Stimulated activated CD4-positive, alpha-beta T cell treated with anti-CD3 and anti-CD28 coated beads, Interleukin-15, amount 100 ng/mL, for 48 hours (primary cell): Measurements from ENCODE around the gene RBM10.

Experiments
- DNase-seq, 2 donors: peaks; one replicate each; pipeline ENCODE4 v3.0.0-alpha.2; 2020; ENCODE audit warnings: low read depth in 2 of 2

Gene RBM10

DNA sequence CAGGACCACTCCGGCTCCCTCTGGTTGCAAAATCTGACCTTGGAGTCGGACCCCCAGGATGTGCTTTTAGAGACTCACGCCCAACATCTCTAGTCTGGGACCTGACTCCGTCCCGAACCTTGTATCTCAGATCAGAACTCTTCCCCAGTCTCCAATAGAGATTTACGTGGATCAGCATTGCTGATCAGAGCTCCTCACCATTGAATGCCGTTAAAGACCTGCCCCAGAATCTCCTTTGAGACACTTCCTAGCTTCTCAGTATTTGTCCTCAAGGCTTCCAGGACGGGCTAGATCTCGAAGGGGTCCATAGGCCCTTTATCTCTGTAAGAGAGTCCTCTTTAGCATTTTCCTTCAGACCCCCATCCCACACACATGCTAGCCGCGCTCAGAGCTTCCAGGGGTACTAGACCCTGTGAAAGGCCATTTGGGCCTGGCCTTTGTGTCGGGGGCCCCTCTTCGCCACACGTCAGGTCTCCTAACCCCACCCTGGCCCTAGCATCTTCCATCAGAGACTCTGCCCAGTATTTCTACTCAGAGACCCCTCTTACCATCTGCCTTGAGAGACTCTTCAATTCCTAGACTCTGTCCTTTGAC, 49.3 kb downstream of the RBM10 start:
- DNase-seq, result no peak

GRCh38 chrX:47196098-47196497, 51.1 kb downstream of the RBM10 start:
- DNase-seq, result no peak

DNA sequence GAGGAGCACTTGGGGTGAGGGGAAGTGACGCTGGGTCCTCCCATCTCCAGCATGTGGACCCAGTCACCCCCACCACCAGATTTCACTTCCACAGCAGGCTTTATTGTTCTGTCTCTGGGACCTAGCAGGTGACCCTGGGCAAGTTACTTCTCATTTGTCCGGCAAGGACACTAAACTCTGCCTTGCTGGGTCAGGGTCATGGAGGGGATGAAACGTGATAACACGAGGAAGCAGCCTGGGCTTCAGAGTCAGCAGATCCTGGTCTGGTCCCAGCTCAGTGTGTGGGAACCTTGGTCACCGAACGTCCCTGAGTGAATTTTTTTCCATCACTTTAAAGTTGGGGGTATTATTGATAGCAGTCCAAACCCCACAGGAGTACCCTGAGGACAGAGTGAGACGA, 52.5 kb downstream of the RBM10 start:
- no peak for DNase-seq

DNA sequence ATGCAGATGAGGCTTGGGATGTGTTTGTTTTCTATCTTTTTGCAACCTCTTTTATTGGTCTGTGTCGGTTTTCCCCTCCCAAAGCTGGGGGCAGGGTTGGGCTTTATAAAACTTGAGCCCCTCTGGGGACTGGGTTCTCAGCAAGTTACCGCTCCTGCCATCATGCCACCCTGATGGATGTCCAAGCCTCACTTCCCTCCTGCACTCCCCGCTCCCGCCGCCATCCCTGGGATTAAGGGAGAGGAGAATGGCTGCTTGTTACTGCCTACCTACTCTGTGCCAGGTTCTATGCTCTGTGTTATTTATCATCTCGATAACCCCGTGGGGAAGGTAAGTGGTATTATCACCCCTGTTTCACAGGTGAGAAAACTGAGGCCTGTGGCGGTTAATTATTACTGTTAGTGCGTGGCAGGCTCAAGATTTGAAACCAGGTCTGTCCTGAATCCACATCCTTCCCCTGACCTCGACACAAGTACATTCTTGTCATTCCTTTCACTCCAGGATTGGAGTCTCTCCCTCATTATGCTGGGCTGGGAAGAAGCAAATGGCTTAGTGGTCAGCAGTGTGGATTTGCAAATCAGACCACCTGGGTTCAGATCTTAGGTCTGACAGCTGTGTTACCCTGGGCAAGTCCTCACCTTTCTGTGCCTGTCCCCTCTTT, 53.1 kb downstream of the RBM10 start:
- DNase-seq, result no peak

DNA sequence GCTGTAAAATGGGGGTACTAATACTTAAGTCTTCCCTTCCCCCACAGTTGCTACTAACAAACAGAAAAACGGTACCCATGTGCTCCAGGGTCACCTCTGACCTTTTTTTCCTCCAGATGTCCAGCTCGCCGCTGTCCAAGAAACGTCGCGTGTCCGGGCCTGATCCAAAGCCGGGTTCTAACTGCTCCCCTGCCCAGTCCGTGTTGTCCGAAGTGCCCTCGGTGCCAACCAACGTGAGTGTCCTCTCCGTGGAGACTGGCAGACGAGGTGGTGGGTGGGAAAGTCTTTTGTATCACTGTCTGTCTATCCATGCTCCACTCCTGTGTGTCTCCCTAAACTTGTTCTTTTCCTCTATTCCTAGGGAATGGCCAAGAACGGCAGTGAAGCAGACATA, 53.7 kb downstream of the RBM10 start:
- no peak for DNase-seq

DNA sequence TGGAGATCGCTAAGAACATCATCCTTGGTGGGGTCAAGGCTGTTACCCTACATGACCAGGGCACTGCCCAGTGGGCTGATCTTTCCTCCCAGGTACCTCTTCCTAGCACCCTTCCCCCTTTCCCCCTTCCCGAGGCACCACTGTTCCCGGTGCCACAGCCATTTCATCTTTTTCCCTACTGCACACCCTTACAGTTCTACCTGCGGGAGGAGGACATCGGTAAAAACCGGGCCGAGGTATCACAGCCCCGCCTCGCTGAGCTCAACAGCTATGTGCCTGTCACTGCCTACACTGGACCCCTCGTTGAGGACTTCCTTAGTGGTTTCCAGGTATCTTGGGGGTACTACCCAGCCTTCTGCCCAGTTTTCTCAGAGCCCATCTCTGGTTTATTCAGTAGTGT, 54.3 kb downstream of the RBM10 start:
- no peak for DNase-seq

DNA sequence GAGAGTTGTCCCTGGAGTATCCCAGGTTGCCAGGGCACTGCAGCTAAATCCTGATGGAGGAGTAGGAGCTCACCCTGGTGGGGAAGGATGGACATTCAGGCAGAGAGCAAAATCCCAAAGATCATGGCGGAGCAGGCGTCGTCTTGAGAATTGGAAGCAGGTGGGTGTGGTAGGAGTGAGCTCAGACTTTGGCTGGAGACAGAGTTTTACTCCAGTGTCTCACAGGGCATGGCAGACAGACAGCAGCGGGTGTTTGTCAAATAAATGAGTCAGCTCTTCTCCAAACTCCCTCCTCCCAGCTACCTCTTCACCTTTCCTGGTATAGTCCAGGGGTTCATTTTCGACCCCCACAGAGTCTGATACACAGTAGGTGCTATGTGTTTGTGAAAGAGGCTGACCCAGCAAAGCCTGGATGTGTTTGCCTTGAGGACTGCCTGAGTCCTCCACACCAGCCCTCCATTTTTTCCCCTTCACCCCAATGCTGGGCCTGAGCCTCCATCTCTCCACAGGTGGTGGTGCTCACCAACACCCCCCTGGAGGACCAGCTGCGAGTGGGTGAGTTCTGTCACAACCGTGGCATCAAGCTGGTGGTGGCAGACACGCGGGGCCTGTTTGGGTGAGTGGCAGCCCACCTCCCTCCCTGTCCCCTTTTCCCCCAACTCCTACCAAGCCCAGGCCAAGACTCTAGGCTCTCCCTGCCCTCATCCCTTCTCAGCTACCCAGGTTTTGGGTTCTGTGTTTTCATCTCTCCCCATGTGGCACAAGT, 55.5 kb downstream of the RBM10 start:
- no peak for DNase-seq

- DNase-seq, result no peak
Observed at GRCh38 chrX:47201345-47201944, 56.4 kb downstream of the RBM10 start.

DNA sequence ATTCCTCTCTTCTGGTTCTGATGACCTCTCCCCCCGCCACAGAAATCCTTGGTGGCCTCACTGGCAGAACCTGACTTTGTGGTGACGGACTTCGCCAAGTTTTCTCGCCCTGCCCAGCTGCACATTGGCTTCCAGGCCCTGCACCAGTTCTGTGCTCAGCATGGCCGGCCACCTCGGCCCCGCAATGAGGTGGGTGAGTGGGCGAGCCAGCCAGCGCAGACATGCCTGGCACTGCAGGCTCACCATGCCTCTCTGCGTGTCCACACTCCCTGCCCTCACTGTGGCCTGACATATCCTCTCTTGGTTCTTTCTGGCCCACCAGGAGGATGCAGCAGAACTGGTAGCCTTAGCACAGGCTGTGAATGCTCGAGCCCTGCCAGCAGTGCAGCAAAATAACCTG, 57.3 kb downstream of the RBM10 start:
- DNase-seq, result no peak

GRCh38 chrX:47202877-47203276, 57.9 kb downstream of the RBM10 start:
- no peak for DNase-seq

GRCh38 chrX:47204970-47205369, 59.9 kb downstream of the RBM10 start:
- DNase-seq, result no peak

DNA sequence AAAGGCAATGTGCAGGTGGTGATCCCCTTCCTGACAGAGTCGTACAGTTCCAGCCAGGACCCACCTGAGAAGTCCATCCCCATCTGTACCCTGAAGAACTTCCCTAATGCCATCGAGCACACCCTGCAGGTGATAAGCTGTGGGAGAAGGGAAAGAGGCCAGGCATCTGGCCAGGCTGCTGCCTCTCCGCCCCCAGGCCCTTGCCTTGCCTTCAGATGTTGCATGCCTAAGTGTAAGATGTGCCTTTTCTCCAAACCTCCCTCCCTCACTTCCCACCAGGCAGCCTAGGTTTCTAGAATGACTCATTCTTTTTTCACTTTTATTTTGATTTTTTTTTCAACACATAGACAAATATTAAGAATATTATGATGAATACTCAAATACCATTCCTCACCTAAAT, 61.3 kb downstream of the RBM10 start:
- no peak for DNase-seq

DNA sequence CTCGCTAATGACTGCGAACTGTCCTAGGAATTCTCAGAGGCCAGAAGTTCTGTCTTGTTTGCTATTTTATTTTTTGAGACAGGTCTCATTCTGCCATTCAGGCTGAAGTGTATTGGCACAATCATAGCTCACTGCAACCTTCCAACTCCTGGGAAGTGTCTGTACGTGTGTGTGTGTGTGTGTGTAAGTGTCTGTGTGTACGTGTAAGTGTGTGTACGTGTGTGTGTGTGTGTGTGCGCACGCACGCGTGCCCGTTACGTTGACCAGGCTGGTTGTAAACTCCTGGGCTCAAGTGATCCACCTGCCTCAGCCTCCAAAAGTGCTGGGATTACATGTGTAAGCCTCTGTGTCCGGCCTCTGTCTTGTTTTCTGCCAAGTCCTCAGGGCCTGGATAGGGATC, 63.1 kb downstream of the RBM10 start:
- no peak for DNase-seq

- no peak for DNase-seq
Observed at GRCh38 chrX:47209508-47210238, 64.7 kb downstream of the RBM10 start.

DNA sequence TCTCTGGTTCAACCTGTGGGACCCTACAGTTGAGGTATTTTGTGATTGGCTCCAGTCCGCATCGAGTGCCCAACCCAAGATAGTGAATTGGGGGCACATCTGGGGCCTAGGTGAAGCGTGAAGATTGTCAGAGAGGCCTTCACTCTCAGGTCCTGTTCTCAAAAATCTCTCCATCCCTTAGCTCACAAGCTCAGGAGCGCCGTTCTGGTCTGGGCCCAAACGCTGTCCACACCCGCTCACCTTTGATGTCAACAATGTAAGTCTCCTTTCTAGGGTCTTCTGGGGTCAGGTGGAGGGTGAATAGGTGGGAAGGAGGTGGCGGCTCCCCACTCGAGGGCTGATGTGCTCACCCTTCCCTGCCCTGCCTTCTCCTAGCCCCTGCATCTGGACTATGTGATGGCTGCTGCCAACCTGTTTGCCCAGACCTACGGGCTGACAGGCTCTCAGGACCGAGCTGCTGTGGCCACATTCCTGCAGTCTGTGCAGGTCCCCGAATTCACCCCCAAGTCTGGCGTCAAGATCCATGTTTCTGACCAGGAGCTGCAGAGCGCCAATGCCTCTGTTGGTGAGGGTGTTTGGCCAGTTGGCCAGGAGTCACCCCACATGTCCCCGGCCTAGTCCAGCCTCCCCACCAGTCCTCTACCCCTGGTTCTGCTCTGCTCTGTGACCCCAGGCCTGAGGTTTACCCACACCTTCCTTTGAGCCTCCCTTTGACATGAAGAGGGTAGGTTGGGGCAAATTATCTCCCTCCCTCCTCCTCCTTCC, 65.8 kb downstream of the RBM10 start:
- no peak for DNase-seq

- no peak for DNase-seq
Observed at GRCh38 chrX:47212381-47213293, 67.6 kb downstream of the RBM10 start.

- no peak for DNase-seq
Observed at GRCh38 chrX:47214435-47215077, 69.5 kb downstream of the RBM10 start.

DNA sequence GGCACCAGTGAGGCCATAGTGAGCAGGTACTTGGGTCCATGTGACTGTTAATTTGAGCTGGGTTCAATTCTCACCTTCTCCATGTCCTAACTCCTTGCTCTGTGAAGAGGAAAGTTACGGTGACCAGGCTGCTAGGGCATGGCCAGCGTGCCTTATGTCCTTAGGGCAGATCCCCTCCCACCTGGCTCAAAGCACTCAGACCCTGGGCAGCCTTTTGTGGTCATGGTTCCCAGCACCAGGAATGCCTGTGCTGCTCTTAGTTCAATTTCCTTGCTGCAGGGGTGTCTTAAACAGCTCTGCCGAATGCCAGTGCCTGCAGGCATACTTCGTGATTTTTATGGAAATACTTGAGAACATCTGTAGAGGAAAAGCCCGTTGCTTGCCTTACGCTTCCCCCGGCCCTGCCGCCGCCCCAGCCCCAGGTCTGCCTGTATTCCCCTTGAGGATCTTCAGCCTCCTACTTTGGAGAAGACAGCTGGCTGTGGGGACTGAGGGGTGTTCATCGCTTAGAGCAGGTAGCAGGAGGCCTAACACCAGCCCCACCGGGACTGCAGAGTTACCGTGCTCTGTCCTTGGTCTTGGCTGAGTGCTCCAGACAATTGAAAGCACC, 70.4 kb downstream of the RBM10 start:
- no peak for DNase-seq

DNA sequence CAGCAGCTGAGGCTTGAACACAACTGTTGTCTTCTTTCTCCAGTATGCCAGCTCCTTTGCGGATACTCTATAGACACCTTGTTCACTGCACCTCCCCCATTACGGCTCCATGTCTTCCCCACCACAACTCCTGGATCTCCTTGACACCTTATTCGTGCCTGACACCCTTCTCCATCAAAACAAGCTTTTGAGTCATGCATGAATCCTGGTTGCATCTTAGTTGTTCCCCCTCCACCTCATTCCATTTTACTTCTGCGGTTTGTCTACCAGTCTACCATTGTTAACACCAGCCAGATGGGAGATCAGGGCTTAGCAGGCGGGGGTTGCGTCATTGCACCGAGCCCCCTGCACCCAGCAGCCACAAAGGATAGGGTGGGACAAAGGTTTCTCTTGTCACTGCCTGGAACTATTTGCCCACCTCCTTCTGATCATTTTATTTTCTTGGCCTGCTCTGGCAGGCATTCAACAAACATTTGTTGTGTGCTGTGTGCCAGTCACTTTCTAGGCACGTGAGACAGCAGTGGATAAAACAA, 71.4 kb downstream of the RBM10 start:
- DNase-seq, result no peak
